K562 (cell line): Measurements from ENCODE around the gene BOLA3. TPM values are rescaled to one million over a fixed set of nuclear protein-coding genes. Genes with fewer than 3 reads are reported as not detected.
A peak's percentile ranks its signal among the peaks of the same experiment; 100 is the strongest.

Experiments
- HNRNPL ChIP-seq: fragments of 200-400 bp; formaldehyde crosslinking; IDR thresholded peaks from 2 replicates; pipeline ENCODE4 v1.6.1; 2017; ENCODE audit warnings: low read depth, mild to moderate bottlenecking, low read length
- NEUROD1 ChIP-seq: fragments of 150-350 bp; IDR thresholded peaks from 2 replicates; pipeline ENCODE4 v1.6.1; 2014; ENCODE audit warnings: borderline replicate concordance, low read length, low read depth; ENCODE audit not compliant: partially characterized antibody
- NKRF ChIP-seq: fragments of 450-650 bp; IDR thresholded peaks from 2 replicates; pipeline ENCODE4 v1.6.1; 2016; ENCODE audit warnings: borderline replicate concordance
- TSC22D4 ChIP-seq: fragments of 450-650 bp; IDR thresholded peaks from 2 replicates; pipeline ENCODE4 v1.6.1; 2016; ENCODE audit warnings: missing genetic modification characterization, missing biosample characterization, control low read depth
- XRCC4 ChIP-seq: IDR thresholded peaks from one replicate; pipeline ENCODE4 v1.6.1; 2011; ENCODE audit not compliant: insufficient read depth, insufficient read length; ENCODE audit errors: extremely low read depth
- ZBTB11 ChIP-seq, 3 experiments: fragments of 200-800 bp in 1 of 3; fragments of 250-450 bp in 1 of 3; fragments of 450-650 bp in 1 of 3; sonication (Bioruptor Pico) in 1 of 3; sonication (Bioruptor generic) in 1 of 3; formaldehyde crosslinking in 1 of 3; IDR thresholded peaks; 2 replicates each; pipeline versions ENCODE4 v1.6.1 to v1.8.0; 2016 to 2022; ENCODE audit warnings: mild to moderate bottlenecking in 2 of 3, missing genetic modification characterization in 2 of 3, missing compliant biosample characterization in 1 of 3, moderate library complexity in 1 of 3
- ZC3H11A ChIP-seq: IDR thresholded peaks from 2 replicates; pipeline ENCODE4 v1.6.1; 2012; ENCODE audit warnings: low read depth, low read length, improper control_type of control experiment
- ZNF174 ChIP-seq: fragments of 250-450 bp; sonication (Bioruptor Pico); IDR thresholded peaks from 2 replicates; pipeline ENCODE4 v1.4.0; 2020; ENCODE audit warnings: mild to moderate bottlenecking
- ZNF217 ChIP-seq: sonication (generic); formaldehyde crosslinking; IDR thresholded peaks from 2 replicates; pipeline ENCODE4 v1.8.0; 2022; ENCODE audit warnings: mild to moderate bottlenecking, missing genetic modification reagents
- ZNF239 ChIP-seq: fragments of 250-450 bp; sonication (Bioruptor Pico); IDR thresholded peaks from 2 replicates; pipeline ENCODE4 v1.4.0; 2020; ENCODE audit warnings: mild to moderate bottlenecking
- ZNF316 ChIP-seq: fragments of 450-650 bp; IDR thresholded peaks from 2 replicates; pipeline ENCODE4 v1.6.1; 2016
- polyA plus RNA-seq, 8 experiments: library from polyadenylated mRNA; depleted of rRNA in 4 of 8; stranded (reverse) in 5 of 8; unstranded in 3 of 8; fragments of >200 nt; fragmentation: Nextera tagmentation in 2 of 8; fragmentation: Illumina TruSeq in 1 of 8; extraction: Ambion mirVana in 2 of 8; extraction: Trizol in 1 of 8; gene quantifications; 2 replicates each; pipeline versions ENCODE4 v1.2.1 to v1.2.3, GENCODE V29; 2011 to 2014; ENCODE audit warnings: inconsistent platforms in 1 of 8, missing spikeins in 1 of 8
- total RNA-seq, 7 experiments: library from RNA; depleted of rRNA in 6 of 7; stranded (reverse); fragments of >200 nt in 6 of 7; fragmentation: Illumina TruSeq in 2 of 7; extraction: Trizol in 2 of 7; gene quantifications; 2 replicates each; pipeline versions ENCODE4 v1.2.1 to v1.2.3, GENCODE V29; 2011 to 2021; ENCODE audit warnings: low replicate concordance in 1 of 7
- TF ChIP-seq, protein P1 (sequence below): fragments of 450-650 bp; IDR thresholded peaks from 2 replicates; pipeline ENCODE4 v1.6.1; 2016; ENCODE audit warnings: antibody characterized with exemption
- TF ChIP-seq, protein P2 (sequence below): IDR thresholded peaks from 2 replicates; pipeline ENCODE4 v1.6.1; 2012; ENCODE audit warnings: low read depth, low read length, improper control_type of control experiment, borderline replicate concordance
- TF ChIP-seq, protein P3 (sequence below): fragments of 450-650 bp; IDR thresholded peaks from 2 replicates; pipeline ENCODE4 v1.6.1; 2018; ENCODE audit not compliant: partially characterized antibody

BOLA3 gene
- total and polyA plus RNA-seq, 9 of the 15 experiments (the other 6 are each of a cell fraction or from before 2014, with no cell fraction given): 149 to 619 (median 255) TPM

- TF ChIP-seq HNRNPL (peak; percentile 77; the same call in 1 of the 2 replicates), ZNF217 (no peak), NEUROD1 (peak; percentile 36), TSC22D4 (tag) (no peak), NKRF (peak; percentile 53; the same call in 1 of the 2 replicates), ZBTB11 (CRISPR knock-in tag; IDR thresholded peaks at IDR 0.05) (peak in 1 of 3 experiments; percentile 65; a peak in 1 of 6 replicates), ZC3H11A (no peak), XRCC4 (no peak), ZNF239 (CRISPR knock-in tag) (no peak), ZNF316 (no peak), ZNF174 (CRISPR knock-in tag) (no peak)
- TF ChIP-seq, protein P1, sequence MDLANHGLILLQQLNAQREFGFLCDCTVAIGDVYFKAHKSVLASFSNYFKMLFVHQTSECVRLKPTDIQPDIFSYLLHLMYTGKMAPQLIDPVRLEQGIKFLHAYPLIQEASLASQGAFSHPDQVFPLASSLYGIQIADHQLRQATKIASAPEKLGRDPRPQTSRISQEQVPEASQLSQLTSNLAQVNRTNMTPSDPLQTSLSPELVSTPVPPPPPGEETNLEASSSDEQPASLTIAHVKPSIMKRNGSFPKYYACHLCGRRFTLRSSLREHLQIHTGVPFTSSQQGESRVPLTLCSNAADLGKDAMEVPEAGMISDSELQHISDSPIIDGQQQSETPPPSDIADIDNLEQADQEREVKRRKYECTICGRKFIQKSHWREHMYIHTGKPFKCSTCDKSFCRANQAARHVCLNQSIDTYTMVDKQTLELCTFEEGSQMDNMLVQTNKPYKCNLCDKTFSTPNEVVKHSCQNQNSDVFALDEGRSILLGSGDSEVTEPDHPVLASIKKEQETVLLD: no peak; the same call in 1 of the 2 replicates
- TF ChIP-seq, protein P2, sequence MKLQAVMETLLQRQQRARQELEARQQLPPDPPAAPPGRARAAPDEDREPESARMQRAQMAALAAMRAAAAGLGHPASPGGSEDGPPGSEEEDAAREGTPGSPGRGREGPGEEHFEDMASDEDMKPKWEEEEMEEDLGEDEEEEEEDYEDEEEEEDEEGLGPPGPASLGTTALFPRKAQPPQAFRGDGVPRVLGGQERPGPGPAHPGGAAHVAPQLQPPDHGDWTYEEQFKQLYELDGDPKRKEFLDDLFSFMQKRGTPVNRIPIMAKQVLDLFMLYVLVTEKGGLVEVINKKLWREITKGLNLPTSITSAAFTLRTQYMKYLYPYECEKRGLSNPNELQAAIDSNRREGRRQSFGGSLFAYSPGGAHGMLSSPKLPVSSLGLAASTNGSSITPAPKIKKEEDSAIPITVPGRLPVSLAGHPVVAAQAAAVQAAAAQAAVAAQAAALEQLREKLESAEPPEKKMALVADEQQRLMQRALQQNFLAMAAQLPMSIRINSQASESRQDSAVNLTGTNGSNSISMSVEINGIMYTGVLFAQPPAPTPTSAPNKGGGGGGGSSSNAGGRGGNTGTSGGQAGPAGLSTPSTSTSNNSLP: no peak
- TF ChIP-seq, protein P3, sequence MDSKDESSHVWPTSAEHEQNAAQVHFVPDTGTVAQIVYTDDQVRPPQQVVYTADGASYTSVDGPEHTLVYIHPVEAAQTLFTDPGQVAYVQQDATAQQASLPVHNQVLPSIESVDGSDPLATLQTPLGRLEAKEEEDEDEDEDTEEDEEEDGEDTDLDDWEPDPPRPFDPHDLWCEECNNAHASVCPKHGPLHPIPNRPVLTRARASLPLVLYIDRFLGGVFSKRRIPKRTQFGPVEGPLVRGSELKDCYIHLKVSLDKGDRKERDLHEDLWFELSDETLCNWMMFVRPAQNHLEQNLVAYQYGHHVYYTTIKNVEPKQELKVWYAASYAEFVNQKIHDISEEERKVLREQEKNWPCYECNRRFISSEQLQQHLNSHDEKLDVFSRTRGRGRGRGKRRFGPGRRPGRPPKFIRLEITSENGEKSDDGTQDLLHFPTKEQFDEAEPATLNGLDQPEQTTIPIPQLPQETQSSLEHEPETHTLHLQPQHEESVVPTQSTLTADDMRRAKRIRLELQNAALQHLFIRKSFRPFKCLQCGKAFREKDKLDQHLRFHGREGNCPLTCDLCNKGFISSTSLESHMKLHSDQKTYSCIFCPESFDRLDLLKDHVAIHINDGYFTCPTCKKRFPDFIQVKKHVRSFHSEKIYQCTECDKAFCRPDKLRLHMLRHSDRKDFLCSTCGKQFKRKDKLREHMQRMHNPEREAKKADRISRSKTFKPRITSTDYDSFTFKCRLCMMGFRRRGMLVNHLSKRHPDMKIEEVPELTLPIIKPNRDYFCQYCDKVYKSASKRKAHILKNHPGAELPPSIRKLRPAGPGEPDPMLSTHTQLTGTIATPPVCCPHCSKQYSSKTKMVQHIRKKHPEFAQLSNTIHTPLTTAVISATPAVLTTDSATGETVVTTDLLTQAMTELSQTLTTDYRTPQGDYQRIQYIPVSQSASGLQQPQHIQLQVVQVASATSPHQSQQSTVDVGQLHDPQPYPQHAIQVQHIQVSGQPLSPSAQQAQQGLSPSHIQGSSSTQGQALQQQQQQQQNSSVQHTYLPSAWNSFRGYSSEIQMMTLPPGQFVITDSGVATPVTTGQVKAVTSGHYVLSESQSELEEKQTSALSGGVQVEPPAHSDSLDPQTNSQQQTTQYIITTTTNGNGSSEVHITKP: no peak
Measured at GRCh38 chr2:74147727-74148456, at the start of gene BOLA3 (continued).
